KMS-11 (cell line): ENCODE measurements around the gene SLIT1.

Source experiments
- H2AFZ ChIP-seq: fragments of 200-600 bp; sonication (generic); 2 replicates; pipeline ENCODE4 v1.6.1; 2016; ENCODE audit warnings: antibody characterized with exemption, mixed run types, low read depth
- H3K27ac ChIP-seq: fragments of 200-600 bp; sonication (generic); 2 replicates; pipeline ENCODE4 v1.6.1; 2016; ENCODE audit warnings: mild to moderate bottlenecking, mixed run types
- H3K27me3 ChIP-seq: fragments of 200-600 bp; sonication (generic); 2 replicates; pipeline ENCODE4 v1.6.1; 2017; ENCODE audit warnings: mild to moderate bottlenecking, low read depth, mixed run types, moderate library complexity; ENCODE audit not compliant: insufficient read depth
- H3K36me3 ChIP-seq: fragments of 200-600 bp; sonication (generic); 2 replicates; pipeline ENCODE4 v1.6.1; 2017; ENCODE audit warnings: mild to moderate bottlenecking, mixed run types; ENCODE audit not compliant: insufficient read depth
- H3K4me1 ChIP-seq: fragments of 200-600 bp; sonication (generic); 2 replicates; pipeline ENCODE4 v1.6.1; 2016; ENCODE audit warnings: mild to moderate bottlenecking, low read depth, mixed run types; ENCODE audit not compliant: poor library complexity, severe bottlenecking
- H3K4me2 ChIP-seq: fragments of 200-600 bp; sonication (generic); 2 replicates; pipeline ENCODE4 v1.7.0; 2016; ENCODE audit warnings: mild to moderate bottlenecking, mixed run types
- H3K4me3 ChIP-seq: fragments of 200-600 bp; sonication (generic); IDR thresholded peaks from 2 replicates; pipeline ENCODE4 v1.6.1; 2017; ENCODE audit warnings: low read depth, low read length, mixed read lengths; ENCODE audit not compliant: insufficient read depth
- H3K79me2 ChIP-seq: fragments of 200-600 bp; sonication (generic); 2 replicates; pipeline ENCODE4 v1.6.1; 2016; ENCODE audit warnings: low read depth, mixed run types; ENCODE audit not compliant: insufficient read depth
- H3K9ac ChIP-seq: fragments of 200-600 bp; sonication (generic); 2 replicates; pipeline ENCODE4 v1.6.1; 2016; ENCODE audit warnings: mild to moderate bottlenecking, mixed run types
- H4K20me1 ChIP-seq: fragments of 200-600 bp; sonication (generic); 2 replicates; pipeline ENCODE4 v1.6.1; 2016; ENCODE audit warnings: mild to moderate bottlenecking, mixed run types; ENCODE audit not compliant: insufficient read depth
- TF ChIP-seq, protein P1 (sequence below): fragments of 200-600 bp; sonication (generic); conservative IDR thresholded peaks from 2 replicates; pipeline ENCODE4 v1.6.1; 2017; ENCODE audit warnings: low read depth, mild to moderate bottlenecking, antibody characterized with exemption, low read length, moderate library complexity, mixed read lengths

SLIT1 gene

DNA sequence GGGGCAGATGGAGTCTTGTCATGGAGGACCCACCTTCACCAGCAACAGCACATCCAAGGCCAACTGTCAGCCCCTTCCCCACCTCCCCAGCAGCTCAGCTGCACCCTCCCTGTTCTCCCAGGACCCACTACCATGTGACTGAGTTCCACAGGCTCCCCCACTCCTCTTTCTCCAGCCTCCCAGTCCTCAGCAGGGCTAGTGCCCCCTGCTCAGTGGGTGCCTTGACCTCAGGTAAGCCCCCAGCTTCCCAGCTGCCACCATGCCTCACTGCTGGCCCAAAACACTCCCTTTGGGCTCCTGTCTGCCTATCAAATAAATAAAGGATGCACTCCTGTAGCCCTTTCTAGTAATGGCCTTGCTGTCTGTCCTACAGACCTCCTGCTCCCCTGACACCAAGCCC lies 174.4 kb downstream of the SLIT1 start:
- H3K9ac ChIP-seq = no peak overlapping the region
- TF ChIP-seq, protein P1, sequence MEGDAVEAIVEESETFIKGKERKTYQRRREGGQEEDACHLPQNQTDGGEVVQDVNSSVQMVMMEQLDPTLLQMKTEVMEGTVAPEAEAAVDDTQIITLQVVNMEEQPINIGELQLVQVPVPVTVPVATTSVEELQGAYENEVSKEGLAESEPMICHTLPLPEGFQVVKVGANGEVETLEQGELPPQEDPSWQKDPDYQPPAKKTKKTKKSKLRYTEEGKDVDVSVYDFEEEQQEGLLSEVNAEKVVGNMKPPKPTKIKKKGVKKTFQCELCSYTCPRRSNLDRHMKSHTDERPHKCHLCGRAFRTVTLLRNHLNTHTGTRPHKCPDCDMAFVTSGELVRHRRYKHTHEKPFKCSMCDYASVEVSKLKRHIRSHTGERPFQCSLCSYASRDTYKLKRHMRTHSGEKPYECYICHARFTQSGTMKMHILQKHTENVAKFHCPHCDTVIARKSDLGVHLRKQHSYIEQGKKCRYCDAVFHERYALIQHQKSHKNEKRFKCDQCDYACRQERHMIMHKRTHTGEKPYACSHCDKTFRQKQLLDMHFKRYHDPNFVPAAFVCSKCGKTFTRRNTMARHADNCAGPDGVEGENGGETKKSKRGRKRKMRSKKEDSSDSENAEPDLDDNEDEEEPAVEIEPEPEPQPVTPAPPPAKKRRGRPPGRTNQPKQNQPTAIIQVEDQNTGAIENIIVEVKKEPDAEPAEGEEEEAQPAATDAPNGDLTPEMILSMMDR = no peak
- no peak overlapping the region for H3K4me3 ChIP-seq
- no peaks in the 10 kb centered on the region for H3K27me3 ChIP-seq
- no peak overlapping the region for H2AFZ ChIP-seq
- H3K27ac ChIP-seq = no peak overlapping the region
- H4K20me1 ChIP-seq = no peaks in the 10 kb centered on the region
- H3K36me3 ChIP-seq = no peaks in the 10 kb centered on the region
- no peak overlapping the region for H3K4me2 ChIP-seq
- H3K4me1 ChIP-seq = peaks cover 3% of the 10 kb centered on the region
- H3K79me2 ChIP-seq = no peaks in the 10 kb centered on the region

DNA sequence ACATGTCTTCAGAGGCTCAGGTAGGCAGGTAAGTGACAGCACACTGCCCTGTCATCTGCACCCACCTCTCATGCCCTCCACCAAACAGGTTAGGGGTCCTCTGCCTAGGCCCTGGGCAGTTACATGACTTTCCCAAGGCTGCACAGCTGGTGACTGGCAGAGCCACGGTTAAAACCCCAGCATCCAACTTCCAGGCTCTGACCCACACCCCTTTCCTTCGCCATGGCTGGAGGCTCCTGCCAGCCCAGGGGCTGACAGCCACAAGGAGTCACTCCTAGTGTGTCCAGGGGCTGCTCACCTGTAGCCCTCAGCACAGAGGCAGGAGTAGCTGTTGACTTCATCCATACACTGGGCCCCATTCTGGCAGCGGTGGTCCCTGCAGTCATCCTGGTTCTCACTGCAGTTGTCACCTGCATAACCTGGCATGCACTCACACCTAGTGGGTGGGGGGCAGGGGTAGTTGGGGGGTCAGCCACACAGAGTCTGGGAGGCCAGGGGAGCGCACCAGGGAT lies 175.0 kb downstream of the SLIT1 start:
- Histone ChIP-seq H3K79me2 (no peaks in the 10 kb centered on the region), H2AFZ (no peak overlapping the region), H3K36me3 (no peaks in the 10 kb centered on the region), H3K4me3 (no peak overlapping the region), H3K4me2 (no peak overlapping the region), H3K27ac (no peak overlapping the region), H3K9ac (no peak overlapping the region), H3K4me1 (no peaks in the 10 kb centered on the region), H4K20me1 (no peaks in the 10 kb centered on the region), H3K27me3 (no peaks in the 10 kb centered on the region)
- TF ChIP-seq, protein P1 = no peak

DNA sequence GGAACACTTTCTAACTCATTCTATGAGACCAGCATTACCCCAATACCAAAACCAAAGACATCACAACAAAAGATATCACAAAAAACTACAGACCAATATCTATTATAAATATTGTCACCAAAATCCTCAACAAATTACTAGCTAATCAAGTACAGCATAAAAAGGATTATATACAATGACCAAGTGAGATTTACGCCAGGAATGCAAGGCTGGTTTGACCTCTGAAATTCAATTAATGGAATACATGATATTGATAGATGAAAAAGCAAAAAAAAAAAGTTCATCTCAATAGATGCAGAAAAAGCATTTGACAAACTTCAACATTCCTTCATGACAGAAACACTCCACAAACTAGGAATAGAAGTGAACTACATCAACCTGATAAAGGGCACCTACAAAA lies 178.3 kb downstream of the SLIT1 start:
- no peak overlapping the region for H3K27ac ChIP-seq
- H3K79me2 ChIP-seq = no peaks in the 10 kb centered on the region
- TF ChIP-seq, protein P1 = no peak
- H3K9ac ChIP-seq = no peak overlapping the region
- H3K27me3 ChIP-seq = no peaks in the 10 kb centered on the region
- no peak overlapping the region for H3K4me2 ChIP-seq
- H3K36me3 ChIP-seq = no peaks in the 10 kb centered on the region
- H4K20me1 ChIP-seq = no peaks in the 10 kb centered on the region
- no peak overlapping the region for H3K4me3 ChIP-seq
- H3K4me1 ChIP-seq = no peaks in the 10 kb centered on the region
- no peak overlapping the region for H2AFZ ChIP-seq

DNA sequence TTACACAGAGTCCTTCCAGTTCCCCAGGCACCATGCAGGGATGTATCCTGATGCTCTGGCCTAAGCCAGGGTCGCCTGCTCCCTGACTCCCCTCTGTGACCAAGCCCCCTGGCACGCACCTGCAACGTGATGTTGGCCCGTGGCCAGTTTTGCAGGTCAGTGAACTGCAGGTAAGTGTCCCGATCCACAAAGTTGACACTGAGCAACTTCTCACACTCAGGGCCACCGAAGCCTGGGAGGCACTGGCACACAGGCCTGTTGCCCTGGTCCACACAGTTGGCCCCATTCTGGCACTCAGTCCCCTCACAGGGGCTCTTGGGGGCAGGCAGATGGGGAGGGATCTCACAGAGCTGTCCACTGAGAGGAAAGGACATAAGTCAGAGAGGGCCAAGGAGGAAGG lies 179.4 kb downstream of the SLIT1 start:
- Histone ChIP-seq H3K79me2 (no peaks in the 10 kb centered on the region), H3K4me2 (no peak overlapping the region), H3K4me1 (no peaks in the 10 kb centered on the region), H3K36me3 (no peaks in the 10 kb centered on the region), H3K4me3 (no peak overlapping the region), H2AFZ (no peak overlapping the region), H3K27ac (no peak overlapping the region), H4K20me1 (no peaks in the 10 kb centered on the region), H3K27me3 (no peaks in the 10 kb centered on the region), H3K9ac (no peak overlapping the region)
- TF ChIP-seq, protein P1 = no peak
